ENCODE data around the gene LRGUK.

GRCh38 chr7:134209322-134210015 is 82.3 kb downstream of the LRGUK start:
- no peak for TF ChIP-seq CTCF (IDR thresholded peaks at IDR 0.05)
- no peak for TF ChIP-seq POLR2A (IDR thresholded peaks at IDR 0.05)
